Measurements from ENCODE around the gene ST14.

ST14 gene

GRCh38 chr11:130159657-130160497 is at the start of gene ST14:
Gene ST14 (plus strand): TSS chr11:130159782. CDS start chr11:130159980, 198 bp downstream.
- no peak for DNase-seq (ENCODE audit: low read depth)

GRCh38 chr11:130110339-130111108 is 49.1 kb upstream of the ST14 start:
- no peak for DNase-seq (ENCODE audit: low read depth)

GRCh38 chr11:130112071-130112830 is 47.3 kb upstream of the ST14 start:
- DNase-seq (ENCODE audit: low read depth), result no peak

- DNase-seq (ENCODE audit: low read depth), result no peak
These were observed 45.3 kb upstream of the ST14 start for GRCh38 chr11:130114281-130114680.

- DNase-seq (ENCODE audit: low read depth), result no peak
These were observed 44.9 kb upstream of the ST14 start for GRCh38 chr11:130114726-130115125.

GRCh38 chr11:130115218-130115617 is 44.4 kb upstream of the ST14 start:
- DNase-seq (ENCODE audit: low read depth), result peak; percentile 32

- DNase-seq (ENCODE audit: low read depth), result no peak
These were observed 41.4 kb upstream of the ST14 start for GRCh38 chr11:130118165-130118564.

- DNase-seq (ENCODE audit: low read depth), result no peak
These were observed 40.8 kb upstream of the ST14 start for GRCh38 chr11:130118636-130119387.

GRCh38 chr11:130120045-130120444 is 39.5 kb upstream of the ST14 start:
- no peak for DNase-seq (ENCODE audit: low read depth)

- DNase-seq (ENCODE audit: low read depth), result peak; percentile 15
These were observed 38.1 kb upstream of the ST14 start for GRCh38 chr11:130121445-130121978.

GRCh38 chr11:130122141-130122575 is 37.4 kb upstream of the ST14 start:
- DNase-seq (ENCODE audit: low read depth), result no peak

GRCh38 chr11:130123414-130124040 is 36.1 kb upstream of the ST14 start:
- DNase-seq (ENCODE audit: low read depth), result no peak

GRCh38 chr11:130124096-130124495 is 35.5 kb upstream of the ST14 start:
- DNase-seq (ENCODE audit: low read depth), result peak; percentile 92

GRCh38 chr11:130125638-130126037 is 33.9 kb upstream of the ST14 start:
- no peak for DNase-seq (ENCODE audit: low read depth)

- DNase-seq (ENCODE audit: low read depth), result no peak
These were observed 33.1 kb upstream of the ST14 start for GRCh38 chr11:130126516-130126915.

GRCh38 chr11:130127509-130127908 is 32.1 kb upstream of the ST14 start:
- no peak for DNase-seq (ENCODE audit: low read depth)

- no peak for DNase-seq (ENCODE audit: low read depth)
These were observed 31.0 kb upstream of the ST14 start for GRCh38 chr11:130128626-130129025.

GRCh38 chr11:130129922-130130321 is 29.7 kb upstream of the ST14 start:
- DNase-seq (ENCODE audit: low read depth), result no peak

GRCh38 chr11:130131961-130132850 is 27.4 kb upstream of the ST14 start:
- DNase-seq (ENCODE audit: low read depth), result peak; percentile 52

GRCh38 chr11:130133716-130134115 is 25.9 kb upstream of the ST14 start:
- DNase-seq (ENCODE audit: low read depth), result no peak

All from fibroblast of gingiva (primary cell).